ENCODE results near the gene RHEB.

- TF ChIP-seq, protein P1, sequence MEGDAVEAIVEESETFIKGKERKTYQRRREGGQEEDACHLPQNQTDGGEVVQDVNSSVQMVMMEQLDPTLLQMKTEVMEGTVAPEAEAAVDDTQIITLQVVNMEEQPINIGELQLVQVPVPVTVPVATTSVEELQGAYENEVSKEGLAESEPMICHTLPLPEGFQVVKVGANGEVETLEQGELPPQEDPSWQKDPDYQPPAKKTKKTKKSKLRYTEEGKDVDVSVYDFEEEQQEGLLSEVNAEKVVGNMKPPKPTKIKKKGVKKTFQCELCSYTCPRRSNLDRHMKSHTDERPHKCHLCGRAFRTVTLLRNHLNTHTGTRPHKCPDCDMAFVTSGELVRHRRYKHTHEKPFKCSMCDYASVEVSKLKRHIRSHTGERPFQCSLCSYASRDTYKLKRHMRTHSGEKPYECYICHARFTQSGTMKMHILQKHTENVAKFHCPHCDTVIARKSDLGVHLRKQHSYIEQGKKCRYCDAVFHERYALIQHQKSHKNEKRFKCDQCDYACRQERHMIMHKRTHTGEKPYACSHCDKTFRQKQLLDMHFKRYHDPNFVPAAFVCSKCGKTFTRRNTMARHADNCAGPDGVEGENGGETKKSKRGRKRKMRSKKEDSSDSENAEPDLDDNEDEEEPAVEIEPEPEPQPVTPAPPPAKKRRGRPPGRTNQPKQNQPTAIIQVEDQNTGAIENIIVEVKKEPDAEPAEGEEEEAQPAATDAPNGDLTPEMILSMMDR (IDR thresholded peaks at IDR 0.05), result no peak
- TF ChIP-seq POLR2A (IDR thresholded peaks at IDR 0.05), result no peak
Observed at GRCh38 chr7:151490456-151491105, 29.1 kb downstream of the RHEB start.

Measured in Peyer's patch (tissue), 4 donors.